HG02642 (cell line): ENCODE measurements around the gene HIPK2.

Experiments used
- ATAC-seq: cut with Tn5 transposase; IDR thresholded peaks from one replicate; pipeline ENCODE4 v1.9.1; 2021; ENCODE audit warnings: mild to moderate bottlenecking; ENCODE audit not compliant: unreplicated experiment, poor library complexity

HIPK2 gene

GRCh38 chr7:139753693-139754111 lies 24.1 kb downstream of the HIPK2 start:
- no peak for ATAC-seq

- no peak for ATAC-seq
These were observed 24.6 kb downstream of the HIPK2 start for GRCh38 chr7:139753081-139753692.

- no peak for ATAC-seq
These were observed 25.2 kb downstream of the HIPK2 start for GRCh38 chr7:139752604-139753003.

- ATAC-seq, result no peak
These were observed 25.6 kb downstream of the HIPK2 start for GRCh38 chr7:139752148-139752547.

GRCh38 chr7:139750459-139751095 lies 27.2 kb downstream of the HIPK2 start:
- no peak for ATAC-seq

- ATAC-seq, result no peak
These were observed 28.3 kb downstream of the HIPK2 start for GRCh38 chr7:139749545-139749944.

GRCh38 chr7:139748941-139749340 lies 28.9 kb downstream of the HIPK2 start:
- ATAC-seq, result no peak

GRCh38 chr7:139748373-139748765 lies 29.4 kb downstream of the HIPK2 start:
- no peak for ATAC-seq

- no peak for ATAC-seq
These were observed 30.0 kb downstream of the HIPK2 start for GRCh38 chr7:139747662-139748372.

GRCh38 chr7:139746652-139747051 lies 31.1 kb downstream of the HIPK2 start:
- no peak for ATAC-seq

GRCh38 chr7:139745678-139746143 lies 32.1 kb downstream of the HIPK2 start:
- ATAC-seq, result no peak

- ATAC-seq, result no peak
These were observed 32.8 kb downstream of the HIPK2 start for GRCh38 chr7:139744768-139745677.

GRCh38 chr7:139743967-139744767 lies 33.6 kb downstream of the HIPK2 start:
- ATAC-seq, result no peak

- ATAC-seq, result no peak
These were observed 34.4 kb downstream of the HIPK2 start for GRCh38 chr7:139743267-139743966.

- no peak for ATAC-seq
These were observed 35.9 kb downstream of the HIPK2 start for GRCh38 chr7:139741789-139742344.

- ATAC-seq, result no peak
These were observed 36.6 kb downstream of the HIPK2 start for GRCh38 chr7:139741239-139741638.

GRCh38 chr7:139739863-139740597 lies 37.8 kb downstream of the HIPK2 start:
- ATAC-seq, result no peak

- ATAC-seq, result no peak
These were observed 39.0 kb downstream of the HIPK2 start for GRCh38 chr7:139738772-139739171.
